K562 (cell line): ENCODE results near the gene TBC1D7. TPM values are rescaled to one million over a fixed set of nuclear protein-coding genes. Genes with fewer than 3 reads are reported as not detected.

Experiments used
- ADNP ChIP-seq: fragments of 200-800 bp; sonication (Bioruptor generic); IDR thresholded peaks from 2 replicates; pipeline ENCODE4 v1.6.1; 2016; ENCODE audit warnings: missing genetic modification characterization, missing compliant biosample characterization
- BRD9 ChIP-seq: fragments of 450-650 bp; IDR thresholded peaks from 2 replicates; pipeline ENCODE4 v1.6.1; 2018; ENCODE audit warnings: low read depth; ENCODE audit not compliant: partially characterized antibody
- CHAMP1 ChIP-seq: fragments of 450-650 bp; IDR thresholded peaks from 2 replicates; pipeline ENCODE4 v1.6.1; 2016; ENCODE audit warnings: mild to moderate bottlenecking
- FOXK2 ChIP-seq, 2 experiments: fragments of 450-650 bp; IDR thresholded peaks in 1 of 2; conservative IDR thresholded peaks in 1 of 2; 2 replicates each; pipeline ENCODE4 v1.6.1; 2016; ENCODE audit warnings: low read depth in 2 of 2, mild to moderate bottlenecking in 1 of 2
- IRF2 ChIP-seq: sonication (generic); formaldehyde crosslinking; IDR thresholded peaks from 2 replicates; pipeline ENCODE4 v1.8.1; 2022; ENCODE audit warnings: mild to moderate bottlenecking, missing genetic modification reagents
- KAT7 ChIP-seq: sonication (generic); formaldehyde crosslinking; IDR thresholded peaks from 2 replicates; pipeline ENCODE4 v1.8.0; 2022; ENCODE audit warnings: missing genetic modification reagents, mild to moderate bottlenecking, borderline replicate concordance
- NEUROD1 ChIP-seq: fragments of 150-350 bp; IDR thresholded peaks from 2 replicates; pipeline ENCODE4 v1.6.1; 2014; ENCODE audit warnings: borderline replicate concordance, low read length, low read depth; ENCODE audit not compliant: partially characterized antibody
- POLR3A ChIP-seq: IDR thresholded peaks from 2 replicates; pipeline ENCODE4 v1.6.1; 2011; ENCODE audit warnings: borderline replicate concordance, mild to moderate bottlenecking, moderate library complexity; ENCODE audit not compliant: insufficient read length, insufficient read depth; ENCODE audit errors: extremely low read depth
- POU5F1 ChIP-seq: fragments of 150-350 bp; IDR thresholded peaks from 2 replicates; pipeline ENCODE4 v1.6.1; 2014; ENCODE audit warnings: borderline replicate concordance, low read length, low read depth, mild to moderate bottlenecking; ENCODE audit not compliant: partially characterized antibody
- PURB ChIP-seq: sonication (generic); formaldehyde crosslinking; IDR thresholded peaks from 2 replicates; pipeline ENCODE4 v1.9.0; 2021; ENCODE audit warnings: low read depth, mild to moderate bottlenecking, missing genetic modification reagents
- RBM22 ChIP-seq: fragments of 200-400 bp; formaldehyde crosslinking; IDR thresholded peaks from 2 replicates; pipeline ENCODE4 v1.6.1; 2018; ENCODE audit warnings: low read length, low read depth; ENCODE audit not compliant: poor library complexity, severe bottlenecking
- SIX5 ChIP-seq, 2 experiments: IDR thresholded peaks; 2 replicates each; pipeline ENCODE4 v1.6.1; 2011; ENCODE audit warnings: low read length in 2 of 2, borderline replicate concordance in 1 of 2, low read depth in 1 of 2, mild to moderate bottlenecking in 1 of 2, moderate library complexity in 1 of 2; ENCODE audit not compliant: insufficient read depth in 1 of 2
- TAF1 ChIP-seq: IDR thresholded peaks from 2 replicates; pipeline ENCODE4 v1.6.1; 2011; ENCODE audit warnings: mild to moderate bottlenecking, low read length, moderate library complexity; ENCODE audit not compliant: insufficient read depth, control insufficient read depth, severe bottlenecking; ENCODE audit errors: extremely low read depth
- TEAD4 ChIP-seq, 2 experiments: sonication (generic) in 1 of 2; formaldehyde crosslinking in 1 of 2; IDR thresholded peaks; 2 replicates each; pipeline versions ENCODE4 v1.6.1 to v1.8.0; 2012 to 2022; ENCODE audit warnings: borderline replicate concordance in 1 of 2, inconsistent platforms in 1 of 2, low read length in 1 of 2, mild to moderate bottlenecking in 1 of 2, missing genetic modification reagents in 1 of 2
- THRAP3 ChIP-seq: fragments of 450-650 bp; IDR thresholded peaks from 2 replicates; pipeline ENCODE4 v1.6.1; 2016; ENCODE audit warnings: mild to moderate bottlenecking, inconsistent platforms, borderline replicate concordance
- ZKSCAN3 ChIP-seq: fragments of 250-450 bp; sonication (Bioruptor Pico); IDR thresholded peaks from 2 replicates; pipeline ENCODE4 v1.4.0; 2020
- ZNF212 ChIP-seq: fragments of 450-650 bp; formaldehyde crosslinking; IDR thresholded peaks from 2 replicates; pipeline ENCODE4 v1.4.0; 2020; ENCODE audit warnings: mild to moderate bottlenecking
- ZNF589 ChIP-seq: fragments of 200-800 bp; sonication (Bioruptor generic); IDR thresholded peaks from 2 replicates; pipeline ENCODE4 v1.6.1; 2016; ENCODE audit warnings: low read depth, missing genetic modification characterization, missing compliant biosample characterization
- ZNF780A ChIP-seq: fragments of 250-450 bp; sonication (Bioruptor Pico); IDR thresholded peaks from 2 replicates; pipeline ENCODE4 v1.5.0; 2021; ENCODE audit warnings: mild to moderate bottlenecking
- ZSCAN29 ChIP-seq: fragments of 450-650 bp; IDR thresholded peaks from 2 replicates; pipeline ENCODE4 v1.6.1; 2017
- polyA plus RNA-seq, 8 experiments: library from polyadenylated mRNA; depleted of rRNA in 4 of 8; stranded (reverse) in 5 of 8; unstranded in 3 of 8; fragments of >200 nt; fragmentation: Nextera tagmentation in 2 of 8; fragmentation: Illumina TruSeq in 1 of 8; extraction: Ambion mirVana in 2 of 8; extraction: Trizol in 1 of 8; gene quantifications; 2 replicates each; pipeline versions ENCODE4 v1.2.1 to v1.2.3, GENCODE V29; 2011 to 2014; ENCODE audit warnings: inconsistent platforms in 1 of 8, missing spikeins in 1 of 8
- total RNA-seq, 7 experiments: library from RNA; depleted of rRNA in 6 of 7; stranded (reverse); fragments of >200 nt in 6 of 7; fragmentation: Illumina TruSeq in 2 of 7; extraction: Trizol in 2 of 7; gene quantifications; 2 replicates each; pipeline versions ENCODE4 v1.2.1 to v1.2.3, GENCODE V29; 2011 to 2021; ENCODE audit warnings: low replicate concordance in 1 of 7
- TF ChIP-seq, protein P1 (sequence below): fragments of 450-650 bp; IDR thresholded peaks from 2 replicates; pipeline ENCODE4 v1.6.1; 2016; ENCODE audit warnings: antibody characterized with exemption
- TF ChIP-seq, protein P2 (sequence below): IDR thresholded peaks from 3 replicates; pipeline ENCODE4 v1.6.1; 2011; ENCODE audit warnings: borderline replicate concordance, mild to moderate bottlenecking; ENCODE audit not compliant: insufficient read length, insufficient read depth

Gene TBC1D7
- total and polyA plus RNA-seq, 9 of the 15 experiments (the other 6 are each of a cell fraction or from before 2014, with no cell fraction given): 49.4 to 107 (median 61.1) TPM

- TF ChIP-seq, protein P1, sequence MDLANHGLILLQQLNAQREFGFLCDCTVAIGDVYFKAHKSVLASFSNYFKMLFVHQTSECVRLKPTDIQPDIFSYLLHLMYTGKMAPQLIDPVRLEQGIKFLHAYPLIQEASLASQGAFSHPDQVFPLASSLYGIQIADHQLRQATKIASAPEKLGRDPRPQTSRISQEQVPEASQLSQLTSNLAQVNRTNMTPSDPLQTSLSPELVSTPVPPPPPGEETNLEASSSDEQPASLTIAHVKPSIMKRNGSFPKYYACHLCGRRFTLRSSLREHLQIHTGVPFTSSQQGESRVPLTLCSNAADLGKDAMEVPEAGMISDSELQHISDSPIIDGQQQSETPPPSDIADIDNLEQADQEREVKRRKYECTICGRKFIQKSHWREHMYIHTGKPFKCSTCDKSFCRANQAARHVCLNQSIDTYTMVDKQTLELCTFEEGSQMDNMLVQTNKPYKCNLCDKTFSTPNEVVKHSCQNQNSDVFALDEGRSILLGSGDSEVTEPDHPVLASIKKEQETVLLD: no peak
- TF ChIP-seq THRAP3 (no peak), IRF2 (CRISPR knock-in tag) (no peak), KAT7 (CRISPR knock-in tag) (no peak), SIX5 (IDR thresholded peaks at IDR 0.05; ENCODE audit: borderline replicate concordance in 1 of 2, insufficient read depth in 1 of 2, low read depth in 1 of 2, low read length in 2 of 2) (no peak), ZSCAN29 (no peak), ZNF212 (CRISPR knock-in tag) (0 out of 2 replicates have a peak, but pooled peaks have one; percentile 44), PURB (CRISPR knock-in tag) (no peak), POU5F1 (no peak), POLR3A (no peak), TEAD4 (IDR thresholded peaks at IDR 0.05; ENCODE audit: low read length) (peak; percentile 23; the same call in 1 of the 2 replicates), TEAD4 (CRISPR knock-in tag; IDR thresholded peaks at IDR 0.05; ENCODE audit: borderline replicate concordance) (no peak), FOXK2 (conservative IDR thresholded peaks at IDR 0.05 in 1 of 2, IDR thresholded peaks at IDR 0.05 in 1 of 2; ENCODE audit: low read depth in 2 of 2) (no peak), TAF1 (no peak), NEUROD1 (no peak), ZNF589 (CRISPR knock-in tag) (0 out of 2 replicates have a peak, but pooled peaks have one; percentile 47), RBM22 (no peak), ZKSCAN3 (CRISPR knock-in tag) (no peak), ADNP (tag) (no peak), BRD9 (no peak), ZNF780A (CRISPR knock-in tag) (no peak), CHAMP1 (no peak)
- TF ChIP-seq, protein P2, sequence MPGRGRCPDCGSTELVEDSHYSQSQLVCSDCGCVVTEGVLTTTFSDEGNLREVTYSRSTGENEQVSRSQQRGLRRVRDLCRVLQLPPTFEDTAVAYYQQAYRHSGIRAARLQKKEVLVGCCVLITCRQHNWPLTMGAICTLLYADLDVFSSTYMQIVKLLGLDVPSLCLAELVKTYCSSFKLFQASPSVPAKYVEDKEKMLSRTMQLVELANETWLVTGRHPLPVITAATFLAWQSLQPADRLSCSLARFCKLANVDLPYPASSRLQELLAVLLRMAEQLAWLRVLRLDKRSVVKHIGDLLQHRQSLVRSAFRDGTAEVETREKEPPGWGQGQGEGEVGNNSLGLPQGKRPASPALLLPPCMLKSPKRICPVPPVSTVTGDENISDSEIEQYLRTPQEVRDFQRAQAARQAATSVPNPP: no peak
Observed at GRCh38 chr6:13372688-13373487, 44.6 kb upstream of the TBC1D7 start (continued).
